ENCODE results near the gene TRIL. TPM values are rescaled to one million over a fixed set of nuclear protein-coding genes. Genes with fewer than 3 reads are reported as not detected.
A peak's percentile ranks its signal among the peaks of the same experiment; 100 is the strongest.

TRIL gene
- total RNA-seq, 1 donor from 2014 or later: 21.8 TPM

- no peak for DNase-seq
Measured at GRCh38 chr7:28983396-28984190, 25.5 kb upstream of the TRIL start.

- DNase-seq: no peak
Measured at GRCh38 chr7:28981161-28981465, 23.0 kb upstream of the TRIL start.

- no peak for DNase-seq
Measured at GRCh38 chr7:28980451-28981160, 22.5 kb upstream of the TRIL start.

GRCh38 chr7:28979776-28980175, 21.6 kb upstream of the TRIL start:
- no peak for DNase-seq

GRCh38 chr7:28977881-28978280, 19.8 kb upstream of the TRIL start:
- no peak for DNase-seq

- peak; percentile 71 for DNase-seq
Measured at GRCh38 chr7:28976022-28976421, 17.9 kb upstream of the TRIL start.

- DNase-seq: no peak
Measured at GRCh38 chr7:28973591-28973990, 15.5 kb upstream of the TRIL start.

GRCh38 chr7:28964056-28964455, 5.9 kb upstream of the TRIL start:
- DNase-seq: no peak

GRCh38 chr7:28961972-28962371, 3.8 kb upstream of the TRIL start:
- DNase-seq: no peak

GRCh38 chr7:28960071-28960840, 2.1 kb upstream of the TRIL start:
- DNase-seq: no peak

- no peak for DNase-seq
Measured at GRCh38 chr7:28958980-28959347, 834 bp upstream of the TRIL start.

GRCh38 chr7:28957751-28958234, 337 bp downstream of the TRIL start:
- DNase-seq: no peak

GRCh38 chr7:28957064-28957750, 923 bp downstream of the TRIL start:
- DNase-seq: no peak

- peak; percentile 28 for DNase-seq
Measured at GRCh38 chr7:28956608-28957063, 1.5 kb downstream of the TRIL start.

GRCh38 chr7:28955718-28956607, 2.2 kb downstream of the TRIL start:
- DNase-seq: peak; percentile 35

- DNase-seq: no peak
Measured at GRCh38 chr7:28955356-28955717, 2.8 kb downstream of the TRIL start.

- DNase-seq: no peak
Measured at GRCh38 chr7:28954946-28955345, 3.2 kb downstream of the TRIL start.

GRCh38 chr7:28954471-28954870, 3.7 kb downstream of the TRIL start:
- no peak for DNase-seq

- peak; percentile 53 for DNase-seq
Measured at GRCh38 chr7:28953633-28954032, 4.5 kb downstream of the TRIL start.

- DNase-seq: no peak
Measured at GRCh38 chr7:28942168-28942567, 16.0 kb downstream of the TRIL start.

GRCh38 chr7:28941633-28942032, 16.5 kb downstream of the TRIL start:
- DNase-seq: no peak
